Glomerular visceral epithelial cell (primary cell): ENCODE measurements around the gene PGC.
A peak's percentile ranks its signal among the peaks of the same experiment; 100 is the strongest.

Experiments
- DNase-seq: peaks from one replicate; pipeline ENCODE4 v3.0.0-alpha.2; 2016; ENCODE audit errors: extremely low spot score

Gene PGC

GRCh38 chr6:41697861-41698781 is 49.1 kb downstream of the PGC start:
- peak; percentile 87 for DNase-seq

DNA sequence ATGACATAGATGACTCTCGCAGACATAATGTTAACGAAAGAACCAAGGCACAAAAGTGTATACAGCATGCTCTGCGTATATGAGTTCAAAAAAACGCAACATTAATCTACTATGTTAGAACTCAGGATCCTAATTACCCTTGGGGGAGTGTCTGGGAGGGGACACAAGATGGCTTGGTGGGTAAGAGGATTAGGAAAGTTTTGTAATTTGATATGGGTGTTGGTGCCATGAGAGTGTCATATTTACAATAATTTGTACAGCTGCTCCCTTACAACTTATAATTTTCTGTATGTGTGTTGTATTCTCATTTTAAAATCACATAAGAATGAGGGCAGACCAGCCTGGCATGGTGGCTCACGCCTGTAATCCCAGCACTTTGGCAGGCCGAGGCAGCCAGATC is 50.4 kb downstream of the PGC start:
- no peak for DNase-seq

DNA sequence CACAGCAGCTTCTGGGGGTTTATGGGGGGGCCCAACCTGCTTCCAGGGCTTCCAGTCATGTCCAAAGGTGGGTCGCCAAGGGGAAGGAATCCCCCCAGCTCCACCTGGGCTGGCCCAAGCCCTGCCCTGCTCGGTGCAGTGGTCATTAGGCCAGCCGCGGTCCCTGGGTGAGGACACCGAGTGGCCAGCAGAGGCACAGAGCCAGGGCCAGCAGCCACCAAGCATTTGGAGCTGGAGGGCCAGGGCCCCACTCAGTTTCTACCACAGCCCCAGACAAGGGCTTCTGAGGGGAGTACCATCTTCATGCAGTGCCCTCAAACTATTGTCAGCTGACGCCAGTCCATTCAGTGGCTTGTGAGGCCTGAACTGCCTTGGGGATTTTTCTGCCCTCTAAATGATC is 51.4 kb downstream of the PGC start:
- DNase-seq: no peak

DNA sequence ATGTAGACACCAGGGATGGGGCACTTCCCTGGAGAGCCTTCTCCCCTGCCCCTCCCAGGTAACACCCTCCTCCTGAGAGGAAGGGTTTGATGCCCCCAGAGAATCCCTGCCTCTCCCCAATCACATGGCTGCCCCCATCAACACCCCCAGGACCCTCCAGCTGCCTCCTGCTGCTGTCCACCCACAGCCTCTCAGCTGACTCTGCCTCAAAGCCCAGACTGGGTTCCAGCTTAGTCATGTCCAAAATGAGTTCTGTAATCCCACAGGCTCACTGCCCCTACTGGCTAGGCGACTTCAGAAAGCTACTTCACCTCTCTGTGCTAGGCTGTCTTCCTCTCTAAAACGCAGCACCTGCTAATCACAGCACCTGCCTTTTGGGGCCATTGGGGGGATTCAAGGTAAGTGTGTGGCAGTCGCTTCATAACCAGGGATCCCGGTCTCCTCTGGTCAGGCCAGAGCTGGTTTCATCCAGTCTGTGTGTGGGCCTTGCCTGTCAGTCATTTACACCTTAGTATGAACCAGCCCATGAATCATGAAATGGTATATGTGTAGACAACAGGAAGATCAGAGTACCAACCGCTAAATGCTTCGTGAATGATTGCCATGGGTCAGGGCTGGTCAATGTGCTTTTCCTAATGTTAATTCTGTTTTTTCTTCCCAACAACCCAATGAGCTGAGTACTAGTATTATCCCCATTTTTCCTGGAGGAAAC is 52.2 kb downstream of the PGC start:
- DNase-seq: peak; percentile 40

DNA sequence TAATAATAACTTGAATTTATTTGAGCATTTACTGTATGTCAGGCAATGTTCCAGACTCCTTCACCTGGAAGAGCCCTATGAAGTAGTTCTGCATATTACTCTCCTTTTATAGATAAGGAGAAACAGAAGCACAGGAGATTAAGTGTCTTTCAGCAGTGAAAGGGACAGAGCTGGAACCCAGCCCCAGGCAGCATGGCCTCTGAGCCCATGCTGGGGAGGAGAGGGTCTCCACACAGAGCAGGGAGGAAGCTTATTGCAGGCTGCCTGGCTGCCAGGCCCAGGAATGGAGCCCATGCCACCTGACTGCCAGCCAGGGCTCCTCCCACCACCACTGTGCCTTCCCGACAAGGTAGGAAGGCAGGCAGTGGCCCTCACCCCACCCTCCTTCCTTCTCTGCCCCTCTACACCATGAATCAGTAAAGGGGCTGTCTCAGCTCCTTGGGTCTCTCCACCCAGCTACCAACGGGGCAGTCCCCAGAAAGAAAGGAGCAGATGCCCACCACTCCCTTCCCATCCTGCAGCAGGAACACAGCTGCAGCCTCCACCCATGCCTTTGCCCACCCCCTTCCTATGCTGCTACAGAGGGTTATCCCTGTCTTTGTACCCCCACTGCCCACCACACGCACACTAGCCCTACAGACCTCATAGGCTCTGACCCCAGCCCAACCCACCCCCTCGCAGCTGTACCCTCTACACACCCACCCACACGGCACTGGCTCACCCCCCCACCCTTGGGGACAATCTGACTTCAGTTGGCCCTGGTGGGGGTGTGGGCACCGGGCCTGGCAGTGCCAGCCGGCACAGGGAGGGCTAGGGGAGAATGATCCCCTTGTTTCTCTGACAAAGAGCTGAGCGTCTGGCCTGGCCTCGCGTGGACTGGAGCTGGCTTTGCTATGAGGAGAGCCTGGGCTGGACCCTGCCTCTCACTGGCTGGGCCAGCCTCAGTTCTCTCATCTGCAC is 53.6 kb downstream of the PGC start:
- DNase-seq: no peak

GRCh38 chr6:41692730-41693129 is 54.5 kb downstream of the PGC start:
- no peak for DNase-seq

DNA sequence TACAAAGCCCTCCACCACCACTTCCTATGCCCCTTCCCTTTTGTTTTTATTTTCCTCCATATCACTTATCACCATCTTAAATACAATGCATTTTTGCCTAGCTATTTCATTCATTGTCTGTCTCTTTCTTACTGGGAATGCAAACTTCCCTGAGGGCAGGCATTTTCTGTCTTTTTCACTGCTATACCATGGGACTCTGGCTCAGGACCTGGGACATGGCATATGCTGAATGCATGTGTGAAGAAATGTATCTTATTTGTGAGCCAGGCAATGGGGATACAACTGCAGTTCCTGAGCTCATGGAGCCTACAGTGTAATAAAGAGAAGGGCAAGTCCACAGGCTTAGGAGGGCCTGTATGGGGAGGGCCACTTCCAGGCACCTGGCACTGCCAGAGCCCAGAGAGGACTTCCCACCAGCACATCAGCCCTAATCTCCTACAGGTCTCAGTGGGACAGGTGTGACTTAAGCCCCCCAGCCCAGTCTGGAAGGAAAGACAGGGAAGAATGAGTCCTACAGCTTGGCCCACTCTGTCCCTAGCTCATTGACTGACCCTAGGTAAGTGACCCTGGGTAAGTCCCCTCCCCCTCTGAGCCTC is 55.0 kb downstream of the PGC start:
- DNase-seq: no peak

DNA sequence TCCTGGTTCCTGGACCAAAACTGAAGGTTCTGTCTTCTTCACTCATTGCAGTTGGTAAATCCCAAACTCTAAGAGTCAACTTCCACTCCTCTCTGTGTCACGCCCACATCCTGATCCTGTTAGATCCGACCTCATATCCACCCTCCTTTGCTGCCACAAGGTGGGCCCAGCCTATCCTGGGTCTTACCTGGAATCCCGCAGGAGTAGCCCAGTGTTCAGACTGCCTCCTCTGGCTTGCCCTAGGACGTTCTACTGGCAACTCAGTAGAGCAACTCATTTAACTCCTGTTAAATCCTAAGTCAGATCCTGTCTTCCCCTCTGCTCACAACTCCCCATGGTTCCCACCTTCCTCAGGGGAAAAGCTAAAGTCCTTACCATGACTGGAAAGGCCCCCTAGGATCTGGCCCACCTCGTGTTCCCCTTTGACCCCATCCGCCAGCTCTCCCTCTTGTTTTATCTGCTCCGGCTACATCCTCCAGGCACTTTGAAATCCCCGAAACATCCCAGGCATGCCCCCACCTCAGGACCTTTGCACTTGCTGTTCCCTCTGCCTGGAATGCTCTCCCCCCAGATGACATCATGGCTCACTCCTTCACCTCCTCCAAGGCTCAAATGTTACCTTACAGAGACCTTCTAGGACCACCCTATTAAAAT is 55.6 kb downstream of the PGC start:
- DNase-seq: no peak

GRCh38 chr6:41690541-41691330 is 56.5 kb downstream of the PGC start:
- DNase-seq: no peak

- no peak for DNase-seq
Observed at GRCh38 chr6:41689171-41690008, 57.8 kb downstream of the PGC start.

DNA sequence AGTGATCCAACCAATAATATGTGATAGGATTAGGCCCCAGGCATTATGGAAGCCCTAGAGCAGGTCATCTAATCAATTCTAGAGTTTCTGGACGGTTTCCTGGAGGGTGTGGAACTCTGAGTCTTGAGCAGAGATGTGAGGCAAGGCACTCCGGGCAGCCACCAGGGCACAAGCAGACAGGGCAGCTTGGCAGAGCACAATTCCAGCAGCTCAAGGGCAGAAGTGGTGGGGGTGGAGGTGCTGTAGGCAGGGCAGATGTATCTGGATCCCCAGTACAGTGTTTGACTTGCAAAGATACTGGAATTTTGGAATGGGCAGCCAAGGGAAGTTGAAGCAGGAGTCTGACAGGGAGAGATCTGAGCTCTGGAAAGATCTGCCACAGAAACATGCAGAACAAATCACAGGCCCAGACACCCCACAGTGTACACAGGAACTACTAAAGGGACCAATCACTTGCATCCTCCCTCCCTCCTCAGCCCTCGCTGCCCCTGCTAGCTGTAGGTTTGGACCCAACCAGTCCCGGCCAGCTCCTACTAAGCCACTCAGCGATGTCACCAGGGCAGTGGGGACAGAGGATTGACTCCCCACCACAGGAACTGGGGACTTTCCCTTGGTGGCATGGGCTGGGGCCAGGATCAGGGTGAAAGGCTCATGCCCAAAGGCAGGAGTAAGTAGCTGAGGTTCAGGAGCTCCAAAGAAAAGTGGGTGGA is 58.8 kb downstream of the PGC start:
- DNase-seq: no peak

- no peak for DNase-seq
Observed at GRCh38 chr6:41687501-41688175, 59.6 kb downstream of the PGC start.
